ENCODE results near the gene DYNLL2.
"Not testable (repeated sequence)": the region's sequence is repeated elsewhere in the genome, so short reads cannot be mapped to it uniquely, and the experiment has no call there.

DYNLL2 gene

DNA sequence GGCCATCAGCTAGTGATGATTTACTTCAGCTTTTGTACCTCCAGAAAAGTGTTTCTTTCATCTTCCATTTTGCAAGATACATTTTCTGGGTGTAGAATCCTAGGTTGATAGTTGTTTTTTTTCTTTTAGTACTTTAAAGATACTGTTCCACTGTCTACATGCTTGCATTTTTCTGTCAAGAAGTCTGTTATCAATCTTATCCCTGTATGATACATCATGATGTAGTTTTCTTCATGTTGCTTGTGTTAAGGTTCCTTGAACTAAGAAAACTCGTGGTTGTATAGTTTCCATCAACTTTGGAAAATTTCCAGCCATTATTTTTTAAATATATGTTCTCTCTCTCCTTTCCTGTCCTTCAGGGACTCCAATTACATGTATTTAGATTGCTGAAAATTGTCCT, 24.1 kb downstream of the DYNLL2 start:
- no peak for DNase-seq

DNA sequence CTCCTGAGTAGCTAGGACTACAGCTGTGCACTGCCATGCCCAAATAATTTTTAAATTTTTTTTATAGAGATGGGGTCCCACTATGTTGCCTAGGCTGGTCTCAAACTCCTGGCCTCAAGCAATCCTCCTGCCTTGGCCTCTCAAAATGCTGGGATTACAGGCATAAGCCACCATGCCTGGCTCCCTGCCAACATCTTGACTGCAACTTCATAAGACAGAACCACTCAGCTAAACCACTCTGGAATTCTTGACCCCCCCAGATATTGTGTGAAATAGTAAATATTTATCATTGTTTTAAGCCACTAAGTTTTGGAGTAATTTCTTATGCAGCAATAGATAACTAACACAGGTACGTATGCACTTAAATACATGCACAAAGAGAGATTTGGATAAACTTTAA, 26.0 kb downstream of the DYNLL2 start:
- no peak for DNase-seq

DNA sequence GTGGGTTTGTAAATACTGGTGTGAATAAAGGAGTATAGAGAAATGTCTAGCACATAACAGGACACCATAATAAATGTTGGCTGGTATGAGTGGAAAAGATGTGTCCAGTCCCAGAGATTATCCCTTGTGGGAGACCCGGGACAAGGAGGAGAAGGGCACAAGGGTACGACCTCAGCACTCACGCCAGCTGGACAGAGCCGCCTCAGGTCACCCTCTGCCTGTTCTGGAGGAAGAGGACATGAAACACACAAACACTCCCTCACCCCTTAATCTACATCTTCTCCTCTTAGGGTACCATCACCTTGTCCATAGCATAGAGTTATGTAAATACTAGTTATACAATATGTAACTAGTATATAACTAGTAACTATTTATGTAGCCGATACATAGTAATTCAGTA, 26.8 kb downstream of the DYNLL2 start:
- no peak for DNase-seq

DNA sequence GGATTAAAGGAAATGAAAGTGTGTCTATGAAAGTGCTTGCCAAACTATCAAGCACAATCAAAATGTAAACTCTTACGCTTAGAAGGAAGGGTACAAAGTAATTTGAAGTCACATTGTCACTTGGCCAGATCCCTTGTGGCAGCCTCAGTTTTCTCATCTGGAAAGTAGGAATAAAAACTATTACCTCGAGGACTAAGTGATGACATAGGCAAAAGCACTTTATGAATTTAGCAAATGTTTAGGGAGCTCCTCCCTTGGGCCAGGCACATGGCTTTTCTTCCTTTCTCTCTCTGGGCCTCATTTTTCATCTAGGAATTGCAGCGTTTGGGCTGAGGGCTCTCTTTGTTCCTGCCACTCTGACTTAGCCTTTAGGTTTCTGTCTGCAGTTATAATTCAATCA, 28.5 kb downstream of the DYNLL2 start:
- DNase-seq = no peak

DNA sequence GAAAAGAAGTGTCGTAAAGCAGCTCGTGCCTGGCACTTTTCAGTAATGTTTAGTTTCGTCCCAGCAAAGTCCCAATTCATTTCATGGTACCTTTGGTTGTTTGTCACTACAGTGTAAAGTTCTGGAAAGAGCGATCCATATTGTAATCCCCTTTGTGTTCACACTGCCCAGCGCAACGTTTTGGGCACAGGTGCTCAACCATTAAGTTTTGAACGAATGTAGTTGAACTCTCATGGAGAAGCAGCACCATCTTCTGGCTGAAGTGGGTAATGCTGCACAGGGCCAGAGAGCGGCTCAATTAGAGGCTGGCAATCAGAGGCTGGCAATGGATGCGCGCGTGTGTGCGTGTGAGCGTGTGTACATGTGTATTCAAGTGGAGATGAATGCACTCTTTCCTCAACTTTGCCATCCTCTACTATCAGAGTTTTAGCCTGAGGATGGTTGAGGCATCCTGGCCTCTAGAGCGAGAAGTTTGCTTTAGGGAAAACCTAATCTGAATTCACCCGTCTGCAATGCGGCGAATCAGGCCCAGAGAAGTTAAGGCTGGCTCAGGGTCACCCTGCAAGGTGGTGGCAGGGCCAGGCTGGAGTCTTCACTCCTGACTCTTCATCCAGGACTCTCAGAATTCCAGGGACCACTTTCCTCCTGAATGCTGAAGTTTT, 29.9 kb downstream of the DYNLL2 start:
- DNase-seq = peak; percentile 88

DNA sequence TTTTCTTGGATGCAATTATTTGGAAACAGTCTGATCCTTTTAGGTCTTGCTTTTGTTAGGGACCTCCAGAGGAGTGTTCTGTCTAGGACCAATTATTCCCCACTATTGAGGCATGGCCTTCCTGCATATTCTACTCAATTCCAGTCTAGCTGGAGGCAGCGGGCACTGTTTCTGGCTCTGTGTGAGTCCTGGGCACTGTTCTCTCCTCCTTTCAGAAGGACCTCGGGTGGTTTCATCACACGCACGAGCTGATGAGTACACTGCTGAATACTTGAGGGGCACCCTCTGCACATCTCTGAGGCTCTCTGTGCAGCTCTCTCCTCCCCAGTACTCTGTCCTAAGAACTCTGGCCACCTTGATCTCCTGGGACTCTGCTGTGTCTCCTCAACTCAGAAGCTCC, 30.7 kb downstream of the DYNLL2 start:
- DNase-seq = no peak

DNA sequence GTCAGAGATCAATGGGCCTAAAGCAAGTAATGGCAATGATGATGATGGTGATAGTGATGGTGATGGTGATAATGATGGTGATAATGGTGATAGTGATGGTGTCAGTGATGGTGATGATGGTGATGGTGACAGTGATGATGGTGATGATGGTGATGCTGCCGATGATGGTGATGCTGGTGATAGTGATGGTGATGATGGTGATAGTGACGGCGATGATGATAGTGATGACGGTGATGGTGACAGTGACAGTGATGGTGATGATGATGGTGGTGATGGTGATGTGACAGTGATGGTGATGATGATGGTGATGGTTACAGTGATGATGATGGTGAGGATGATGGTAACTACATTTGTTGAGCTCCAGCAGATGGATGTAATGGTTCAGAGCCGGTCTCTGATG, 34.2 kb downstream of the DYNLL2 start:
- no peak for DNase-seq

DNA sequence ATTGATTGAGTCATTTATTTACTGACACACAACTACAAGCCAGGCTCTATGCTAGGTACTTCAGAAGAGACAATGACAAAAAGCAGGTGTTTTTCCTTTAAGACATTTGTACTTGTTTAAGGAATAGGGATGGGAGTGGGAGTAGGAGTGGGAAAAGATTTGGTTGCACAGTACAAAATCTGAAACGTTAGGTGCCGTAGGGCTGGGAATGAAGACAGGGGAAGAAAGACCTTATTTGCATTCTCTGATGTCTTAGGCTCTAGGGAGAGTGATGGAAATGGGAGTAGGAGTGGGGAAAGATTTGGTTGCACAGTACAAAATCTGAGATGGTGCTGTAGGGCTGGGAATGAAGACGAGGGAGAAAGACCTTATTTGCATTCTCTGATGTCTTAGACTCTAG, 36.3 kb downstream of the DYNLL2 start:
- DNase-seq = no peak

DNA sequence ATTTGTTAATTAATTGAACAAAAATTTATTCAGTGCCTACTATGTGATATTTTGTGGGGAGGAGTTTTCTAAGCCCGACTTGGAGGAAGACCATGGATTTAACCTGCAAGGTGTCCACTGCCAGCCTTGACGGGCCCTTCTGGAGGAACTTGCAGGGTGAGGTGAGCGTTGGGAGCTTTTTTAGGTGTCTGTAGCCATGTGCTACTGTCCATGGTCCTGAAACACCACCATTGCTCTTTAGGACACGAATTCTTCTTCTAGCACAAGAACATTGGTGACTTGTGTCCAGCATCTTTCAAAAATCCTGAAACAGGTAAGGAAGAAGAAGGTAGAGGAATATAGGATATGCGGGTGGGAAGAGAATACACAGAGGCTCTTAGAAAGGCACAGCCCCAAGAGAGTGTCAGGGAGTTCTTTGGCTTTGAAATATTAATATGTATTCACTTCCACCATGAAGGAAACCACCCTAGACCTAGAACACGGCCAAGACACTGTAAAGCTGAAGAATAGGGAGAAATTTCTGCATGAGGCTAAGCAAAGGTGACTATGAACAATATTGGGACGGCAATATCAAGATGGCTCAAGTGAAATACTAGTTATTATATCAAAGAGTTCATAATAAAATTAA, 37.1 kb downstream of the DYNLL2 start:
- DNase-seq = no peak

DNA sequence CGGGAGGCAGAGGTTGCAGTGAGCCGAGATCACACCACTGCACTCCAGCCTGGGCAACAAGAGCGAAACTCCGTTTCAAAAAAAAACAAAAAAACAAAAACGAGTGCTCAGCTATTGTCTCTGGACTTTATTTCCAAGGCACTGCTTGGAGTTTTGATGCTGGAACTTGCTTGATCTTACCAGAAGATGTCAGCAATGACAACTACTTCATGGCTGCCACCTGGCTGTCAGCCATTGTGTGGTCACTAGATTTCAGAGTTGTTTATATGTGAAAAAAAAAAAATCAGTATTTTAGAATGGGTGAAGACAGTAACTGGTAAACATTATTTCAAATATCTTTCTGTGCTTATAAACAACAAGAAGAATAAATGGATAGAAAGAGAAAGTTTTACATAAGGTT, 38.7 kb downstream of the DYNLL2 start:
- DNase-seq = peak; percentile 10

DNA sequence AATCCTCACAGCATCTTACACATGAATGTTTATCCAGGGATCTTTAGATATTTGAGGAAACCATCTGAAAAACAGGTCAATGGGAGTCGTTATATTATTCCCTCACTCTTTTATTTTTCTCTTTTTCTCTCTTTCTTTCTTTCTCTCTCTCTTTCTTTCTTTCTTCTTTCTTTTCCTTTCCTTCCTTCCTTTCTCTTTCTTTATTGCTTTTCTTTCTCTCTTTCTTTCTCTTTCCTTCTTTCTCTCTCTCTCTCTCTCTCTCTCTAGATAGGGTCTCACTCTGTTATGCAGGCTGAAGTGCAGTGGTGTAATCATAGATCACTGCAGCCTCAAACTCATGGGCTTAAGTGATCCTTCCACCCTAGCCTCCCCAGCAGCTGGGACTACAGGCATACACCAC, 44.6 kb downstream of the DYNLL2 start:
- no peak for DNase-seq

DNA sequence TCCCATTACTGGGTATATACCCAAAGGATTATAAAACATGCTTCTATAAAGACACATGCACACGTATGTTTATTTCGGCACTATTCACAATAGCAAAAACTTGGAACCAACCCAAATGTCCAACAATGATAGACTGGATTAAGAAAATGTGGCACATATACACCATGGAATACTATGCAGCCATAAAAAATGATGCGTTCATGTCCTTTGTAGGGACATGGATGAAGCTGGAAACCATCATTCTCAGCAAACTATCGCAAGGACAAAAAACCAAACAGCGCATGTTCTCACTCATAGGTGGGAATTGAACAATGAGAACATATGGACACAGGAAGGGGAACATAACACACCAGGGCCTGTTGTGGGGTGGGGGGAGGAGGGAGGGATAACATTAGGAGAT, 49.5 kb downstream of the DYNLL2 start:
- DNase-seq = not testable (repeated sequence)

DNA sequence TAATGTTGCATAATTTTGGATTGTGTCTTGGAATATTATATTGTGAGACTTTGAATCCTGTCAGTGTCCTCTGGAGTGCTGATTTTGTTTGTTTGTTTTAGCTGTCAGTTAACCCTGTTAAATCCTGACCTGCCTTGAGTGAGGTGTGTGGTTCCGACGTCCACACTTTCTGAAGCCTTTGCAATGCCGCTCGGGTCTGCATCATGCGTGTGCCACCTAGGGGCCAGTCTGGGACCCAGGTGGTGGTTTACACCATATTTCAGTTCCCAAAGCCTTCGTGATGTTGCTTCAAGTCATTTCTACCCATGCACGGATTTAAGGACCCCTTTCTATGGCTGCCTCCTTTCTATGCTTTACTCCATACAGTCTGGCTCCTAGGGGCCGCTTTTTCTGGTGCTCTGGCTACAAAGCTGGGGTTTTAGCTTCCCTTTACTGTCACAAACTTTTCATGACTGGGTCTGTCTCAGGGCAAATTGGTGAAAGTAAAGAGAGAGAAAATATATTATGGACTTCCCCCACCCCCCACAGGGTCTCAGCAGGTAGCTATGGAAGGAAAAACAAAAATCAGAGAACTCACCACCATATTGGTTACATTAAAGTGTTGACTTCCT, 53.6 kb downstream of the DYNLL2 start:
- DNase-seq = peak; percentile 6

DNA sequence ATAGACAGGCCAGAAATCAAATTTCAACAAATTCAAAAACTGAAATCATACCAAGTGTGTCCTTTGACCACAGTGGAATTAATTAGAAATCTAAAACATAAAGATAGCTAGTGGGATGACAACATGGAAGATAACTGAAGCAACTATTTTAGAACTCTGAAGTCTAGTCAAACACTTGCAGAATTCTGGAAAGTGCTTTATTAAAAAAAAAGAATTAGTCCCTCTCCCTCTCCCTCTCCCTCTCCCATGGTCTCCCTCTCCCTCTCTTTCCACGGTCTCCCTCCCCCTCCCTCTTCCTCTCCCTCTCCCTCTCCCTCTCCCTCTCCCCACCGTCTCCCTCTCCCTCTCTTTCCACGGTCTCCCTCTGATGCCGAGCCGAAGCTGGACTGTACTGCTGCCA, 58.3 kb downstream of the DYNLL2 start:
- no peak for DNase-seq

DNA sequence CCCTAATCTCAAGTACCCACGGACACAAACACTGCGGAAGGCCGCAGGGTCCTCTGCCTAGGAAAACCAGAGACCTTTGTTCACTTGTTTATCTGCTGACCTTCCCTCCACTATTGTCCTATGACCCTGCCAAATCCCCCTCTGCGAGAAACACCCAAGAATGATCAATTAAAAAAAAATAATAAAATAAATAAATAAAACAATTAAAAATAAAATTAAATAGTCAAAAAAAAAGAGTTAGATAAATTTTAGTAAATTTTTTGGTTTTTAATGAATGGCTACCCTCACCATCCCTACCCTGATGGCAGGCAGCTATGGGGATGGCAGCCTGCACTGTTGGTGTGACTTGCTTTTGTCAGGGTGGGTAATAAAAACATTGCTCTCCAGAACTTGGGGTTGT, 60.1 kb downstream of the DYNLL2 start:
- DNase-seq = not testable (repeated sequence)

DNA sequence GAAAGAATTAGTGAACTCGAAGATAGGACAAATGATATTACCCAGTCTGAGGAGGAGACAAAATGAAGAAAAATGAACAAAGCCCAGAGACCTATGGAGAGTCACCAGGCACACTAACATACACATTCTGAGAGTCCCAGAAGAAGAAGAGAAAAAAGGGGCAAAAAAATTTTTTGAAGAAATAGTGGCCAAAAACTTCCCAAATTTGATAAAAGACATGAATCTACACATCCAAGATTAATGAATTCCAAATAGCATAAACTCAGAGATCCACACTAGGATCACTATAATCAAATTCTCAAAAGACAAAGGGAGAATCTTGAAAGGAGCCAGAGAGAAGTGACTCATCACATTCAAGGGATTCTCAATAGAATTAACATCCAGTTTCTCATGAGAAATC, 61.6 kb downstream of the DYNLL2 start:
- no peak for DNase-seq

All from NCI-H1436 (cell line).